NCI-H1092 treated with DMSO at 0.1 percent for 48 hours (cell line): ENCODE results near the gene CAPN13.

Experiments
- DNase-seq: peaks from one replicate; lab custom pipeline; 2025; lab: John Stamatoyannopoulos, UW

The CAPN13 gene

GRCh38 chr2:30786923-30787685, 20.1 kb downstream of the CAPN13 start:
- DNase-seq: no peak

GRCh38 chr2:30784682-30785081, 22.6 kb downstream of the CAPN13 start:
- no peak for DNase-seq

- DNase-seq: no peak
Measured at GRCh38 chr2:30781961-30782533, 25.2 kb downstream of the CAPN13 start.

- DNase-seq: no peak
Measured at GRCh38 chr2:30781451-30781850, 25.8 kb downstream of the CAPN13 start.

GRCh38 chr2:30780776-30781330, 26.4 kb downstream of the CAPN13 start:
- DNase-seq: no peak

- no peak for DNase-seq
Measured at GRCh38 chr2:30778611-30779010, 28.6 kb downstream of the CAPN13 start.

- DNase-seq: no peak
Measured at GRCh38 chr2:30777661-30778505, 29.4 kb downstream of the CAPN13 start.

GRCh38 chr2:30776831-30777635, 30.2 kb downstream of the CAPN13 start:
- DNase-seq: no peak

GRCh38 chr2:30775833-30776232, 31.4 kb downstream of the CAPN13 start:
- DNase-seq: no peak

GRCh38 chr2:30772021-30772705, 35.1 kb downstream of the CAPN13 start:
- DNase-seq: no peak

GRCh38 chr2:30770816-30771576, 36.2 kb downstream of the CAPN13 start:
- DNase-seq: no peak

GRCh38 chr2:30769891-30770462, 37.3 kb downstream of the CAPN13 start:
- no peak for DNase-seq

- DNase-seq: no peak
Measured at GRCh38 chr2:30769481-30769780, 37.8 kb downstream of the CAPN13 start.

- no peak for DNase-seq
Measured at GRCh38 chr2:30768708-30769480, 38.4 kb downstream of the CAPN13 start.

GRCh38 chr2:30768036-30768686, 39.1 kb downstream of the CAPN13 start:
- no peak for DNase-seq

- DNase-seq: no peak
Measured at GRCh38 chr2:30766666-30767065, 40.6 kb downstream of the CAPN13 start.

GRCh38 chr2:30765876-30766470, 41.3 kb downstream of the CAPN13 start:
- DNase-seq: no peak

- no peak for DNase-seq
Measured at GRCh38 chr2:30765191-30765590, 42.1 kb downstream of the CAPN13 start.
